ENCODE measurements around the gene SYNE2.

SYNE2 gene

GRCh38 chr14:63909984-63910383, 57.2 kb downstream of the SYNE2 start:
- no peak for DNase-seq

- no peak for DNase-seq
These were observed 58.0 kb downstream of the SYNE2 start for GRCh38 chr14:63910583-63911363.

- DNase-seq: no peak
These were observed 58.6 kb downstream of the SYNE2 start for GRCh38 chr14:63911404-63911803.

GRCh38 chr14:63912286-63912685, 59.5 kb downstream of the SYNE2 start:
- no peak for DNase-seq

- no peak for DNase-seq
These were observed 65.6 kb downstream of the SYNE2 start for GRCh38 chr14:63918411-63918810.

GRCh38 chr14:63922696-63923421, 70.1 kb downstream of the SYNE2 start:
- no peak for DNase-seq

GRCh38 chr14:63923422-63923752, 70.6 kb downstream of the SYNE2 start:
- no peak for DNase-seq

DNA sequence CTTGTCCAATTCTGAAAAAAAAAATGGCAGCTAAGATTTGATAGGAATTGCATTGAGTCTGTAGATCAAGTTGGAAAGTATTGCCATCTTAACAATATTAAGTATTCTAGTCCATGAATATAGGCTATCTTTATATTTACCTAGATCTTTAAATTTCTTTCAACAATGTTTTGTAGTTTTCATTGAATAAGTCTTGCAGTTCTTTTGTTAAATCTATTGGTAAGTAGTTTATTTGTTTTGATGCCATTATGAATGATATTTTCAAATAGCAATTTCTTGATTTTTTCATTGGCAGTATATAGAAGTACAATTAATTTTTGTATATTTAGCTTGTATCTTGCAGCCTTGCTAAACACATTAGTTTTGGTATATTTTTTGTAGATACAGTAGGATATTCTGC, 71.6 kb downstream of the SYNE2 start:
- no peak for DNase-seq

GRCh38 chr14:63926641-63927040, 73.8 kb downstream of the SYNE2 start:
- no peak for DNase-seq

DNA sequence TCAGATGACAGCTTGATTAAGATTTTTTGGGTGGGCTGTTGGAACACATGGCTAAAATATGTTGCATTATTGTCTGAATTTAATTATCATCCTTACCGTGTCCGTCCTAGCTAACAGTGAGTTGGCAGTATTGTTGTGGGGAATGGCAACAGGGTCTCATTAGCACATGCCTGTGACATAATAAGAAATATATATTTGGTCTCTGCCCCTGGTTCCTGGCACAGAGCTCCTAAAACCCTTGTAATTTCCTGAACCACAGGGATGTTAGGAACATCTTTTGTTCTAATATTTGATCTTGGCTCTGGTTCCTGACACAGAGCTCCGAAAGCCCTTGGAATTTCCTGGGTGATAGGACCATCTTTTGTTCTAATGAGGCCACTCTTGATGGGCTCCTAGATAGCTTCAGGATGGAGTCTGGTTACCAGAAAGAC, 76.0 kb downstream of the SYNE2 start:
- no peak for DNase-seq

- no peak for DNase-seq
These were observed 80.3 kb downstream of the SYNE2 start for GRCh38 chr14:63933110-63933509.

GRCh38 chr14:63933711-63934110, 80.9 kb downstream of the SYNE2 start:
- DNase-seq: no peak

GRCh38 chr14:63938198-63939005, 85.6 kb downstream of the SYNE2 start:
- DNase-seq: no peak

GRCh38 chr14:63939006-63939270, 86.1 kb downstream of the SYNE2 start:
- no peak for DNase-seq

- DNase-seq: no peak
These were observed 87.6 kb downstream of the SYNE2 start for GRCh38 chr14:63940387-63940786.

- DNase-seq: no peak
These were observed 88.2 kb downstream of the SYNE2 start for GRCh38 chr14:63941023-63941422.

DNA sequence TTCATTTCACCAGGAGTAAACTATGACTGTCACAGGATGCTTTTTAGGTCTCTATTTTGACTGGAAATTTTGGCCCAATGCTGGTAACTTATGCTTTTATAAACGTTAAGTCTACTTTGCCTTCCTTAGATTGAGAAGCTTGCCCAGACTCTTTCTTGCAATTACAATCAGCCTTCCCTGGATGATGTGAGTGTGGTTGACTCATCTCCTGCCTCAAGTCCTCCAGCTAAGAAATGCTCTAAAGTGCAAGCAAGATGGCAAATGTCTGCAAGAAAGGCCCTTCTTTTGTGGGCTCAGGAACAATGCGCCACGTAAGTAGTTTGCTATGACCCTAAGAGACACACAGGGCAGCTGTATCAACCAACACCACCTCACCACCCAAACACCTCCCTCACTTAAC, 96.9 kb downstream of the SYNE2 start:
- DNase-seq: no peak

DNA sequence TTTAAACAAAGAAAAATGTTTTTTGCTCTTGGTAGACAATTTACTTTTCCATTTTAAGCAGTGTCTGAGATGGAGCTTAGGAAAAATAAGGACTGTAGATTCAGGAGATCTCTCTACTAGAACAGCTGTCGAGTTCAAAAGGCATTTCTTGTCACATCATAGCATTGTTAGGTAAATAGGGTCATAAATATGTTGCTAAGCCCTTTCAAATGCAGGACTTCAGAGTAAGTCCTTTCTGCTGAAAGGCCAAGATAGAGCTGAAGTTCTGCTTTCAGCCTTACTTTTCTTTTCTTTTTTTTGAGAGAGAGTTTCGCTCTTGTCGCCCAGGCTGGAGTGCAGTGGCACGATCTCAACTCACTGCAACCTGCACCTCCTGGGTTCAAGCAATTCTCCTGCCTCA, 98.2 kb downstream of the SYNE2 start:
- DNase-seq: no peak

- DNase-seq: no peak
These were observed 98.6 kb downstream of the SYNE2 start for GRCh38 chr14:63951429-63951828.

- DNase-seq: no peak
These were observed 99.5 kb downstream of the SYNE2 start for GRCh38 chr14:63952053-63952932.

DNA sequence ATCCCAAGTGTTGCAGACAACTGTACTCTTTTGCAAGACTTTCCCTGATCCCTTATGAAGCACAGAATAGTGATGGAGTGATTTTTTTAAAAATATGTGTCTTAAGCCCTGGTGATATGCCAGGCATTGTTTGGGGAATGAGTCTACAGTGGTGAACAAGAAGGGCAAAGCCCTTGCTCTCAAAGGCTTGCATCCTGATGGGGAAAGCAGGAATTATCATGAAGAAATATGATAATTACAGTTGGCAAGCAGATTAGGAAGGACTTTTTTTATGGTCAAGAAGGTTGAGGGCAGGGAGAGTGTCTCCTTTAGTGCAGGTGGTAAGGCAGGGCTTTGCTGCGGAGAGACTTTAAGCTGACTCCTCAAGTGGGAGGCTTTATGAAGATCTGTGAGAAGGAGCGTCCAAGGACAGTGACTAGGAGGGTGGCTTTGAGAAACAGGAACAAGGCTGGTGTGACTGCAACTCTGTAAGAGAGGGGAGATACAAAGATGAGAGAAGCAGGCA, 100.2 kb downstream of the SYNE2 start:
- DNase-seq: no peak

GRCh38 chr14:63956326-63956725, 103.5 kb downstream of the SYNE2 start:
- DNase-seq: no peak
